ENCODE measurements around the gene RIMS1.

DNA sequence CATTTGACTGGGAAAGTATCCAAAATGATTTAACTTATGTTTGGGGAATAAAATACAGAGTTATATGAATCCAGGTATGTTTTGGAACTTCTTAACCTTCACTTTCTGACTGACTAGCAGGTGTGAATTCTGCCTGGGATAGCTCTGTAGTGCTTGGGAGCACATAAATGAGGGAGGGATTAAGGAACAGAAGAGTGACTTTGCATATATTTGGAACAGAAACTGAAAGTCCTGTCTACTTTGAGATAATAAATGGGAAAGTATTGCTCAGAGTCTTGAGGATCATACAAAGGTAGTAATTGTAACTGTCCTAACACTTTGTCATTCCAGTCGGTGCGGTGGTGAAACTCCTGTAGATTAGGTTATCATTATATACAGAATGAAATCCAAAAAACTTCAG, 317.6 kb downstream of the RIMS1 start:
- TF ChIP-seq, protein P1, sequence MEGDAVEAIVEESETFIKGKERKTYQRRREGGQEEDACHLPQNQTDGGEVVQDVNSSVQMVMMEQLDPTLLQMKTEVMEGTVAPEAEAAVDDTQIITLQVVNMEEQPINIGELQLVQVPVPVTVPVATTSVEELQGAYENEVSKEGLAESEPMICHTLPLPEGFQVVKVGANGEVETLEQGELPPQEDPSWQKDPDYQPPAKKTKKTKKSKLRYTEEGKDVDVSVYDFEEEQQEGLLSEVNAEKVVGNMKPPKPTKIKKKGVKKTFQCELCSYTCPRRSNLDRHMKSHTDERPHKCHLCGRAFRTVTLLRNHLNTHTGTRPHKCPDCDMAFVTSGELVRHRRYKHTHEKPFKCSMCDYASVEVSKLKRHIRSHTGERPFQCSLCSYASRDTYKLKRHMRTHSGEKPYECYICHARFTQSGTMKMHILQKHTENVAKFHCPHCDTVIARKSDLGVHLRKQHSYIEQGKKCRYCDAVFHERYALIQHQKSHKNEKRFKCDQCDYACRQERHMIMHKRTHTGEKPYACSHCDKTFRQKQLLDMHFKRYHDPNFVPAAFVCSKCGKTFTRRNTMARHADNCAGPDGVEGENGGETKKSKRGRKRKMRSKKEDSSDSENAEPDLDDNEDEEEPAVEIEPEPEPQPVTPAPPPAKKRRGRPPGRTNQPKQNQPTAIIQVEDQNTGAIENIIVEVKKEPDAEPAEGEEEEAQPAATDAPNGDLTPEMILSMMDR (IDR thresholded peaks at IDR 0.05; ENCODE audit: low read depth, low read length): no peak
- TF ChIP-seq EZH2phosphoT487 (IDR thresholded peaks at IDR 0.05; ENCODE audit: low read depth): no peak

Measured in OCI-LY3 (cell line).